Measurements from ENCODE around the gene SGMS2. TPM values are rescaled to one million over a fixed set of nuclear protein-coding genes. Genes with fewer than 3 reads are reported as not detected.

The SGMS2 gene
- total RNA-seq, 4 donors from 2014 or later = 46.5 to 224 (median 120) TPM

DNA sequence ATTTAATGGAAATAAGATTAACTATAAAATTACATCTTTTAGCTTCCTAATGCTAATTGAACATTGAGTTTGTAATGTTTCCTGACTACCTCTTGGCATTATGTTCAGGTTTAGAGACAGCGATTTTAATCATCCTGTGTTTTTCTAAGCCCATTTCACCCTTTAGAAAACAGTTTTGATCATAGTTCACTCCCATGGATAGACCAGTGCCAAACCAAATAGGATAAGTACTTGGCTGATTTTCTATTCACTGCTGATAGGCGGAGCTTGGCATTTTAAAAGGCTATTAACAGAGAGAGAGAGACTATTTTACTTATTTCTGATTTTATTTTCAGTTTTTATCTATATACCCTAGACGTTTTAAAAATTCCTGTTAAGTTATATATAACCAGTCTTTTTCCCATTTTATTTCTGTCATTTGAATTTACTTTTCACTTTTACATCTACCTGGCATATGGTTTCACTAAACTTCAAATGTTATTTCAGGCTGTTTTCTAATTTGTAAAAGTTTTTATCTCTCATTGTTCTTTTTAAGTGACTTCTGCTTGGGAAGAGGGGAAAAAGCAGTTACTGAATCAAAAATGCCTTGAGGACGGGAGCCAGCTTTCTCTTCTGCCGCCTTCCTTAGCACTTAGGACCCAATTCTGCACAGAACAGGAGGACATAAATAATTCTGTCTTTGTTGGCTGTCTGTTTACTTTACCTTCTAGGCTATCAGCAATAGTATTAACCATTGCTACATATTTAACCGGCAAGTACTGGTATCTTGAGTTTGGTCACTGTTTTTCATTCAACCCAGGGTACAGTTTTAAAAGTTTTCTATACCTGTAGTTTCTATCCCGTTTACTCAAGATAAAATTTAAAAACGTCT is 46.4 kb downstream of the SGMS2 start:
- Histone ChIP-seq H3K4me1 (peaks cover 0 to 8% of the 10 kb centered on the region in 2 donors), H3K27me3 (no peaks in the 10 kb centered on the region), H3K36me3 (no peaks in the 10 kb centered on the region), H3K4me3 (replicated peaks in 1 of 3) (no peak overlapping the region), H3K9me3 (no peaks in the 10 kb centered on the region), H3K27ac (no peak overlapping the region)
- WGBS, 2 donors = 53 to 64% methylated on average over 8 of the region's 8 CpGs
- no peak for TF ChIP-seq POLR2A (IDR thresholded peaks at IDR 0.05)
- TF ChIP-seq, protein P1, sequence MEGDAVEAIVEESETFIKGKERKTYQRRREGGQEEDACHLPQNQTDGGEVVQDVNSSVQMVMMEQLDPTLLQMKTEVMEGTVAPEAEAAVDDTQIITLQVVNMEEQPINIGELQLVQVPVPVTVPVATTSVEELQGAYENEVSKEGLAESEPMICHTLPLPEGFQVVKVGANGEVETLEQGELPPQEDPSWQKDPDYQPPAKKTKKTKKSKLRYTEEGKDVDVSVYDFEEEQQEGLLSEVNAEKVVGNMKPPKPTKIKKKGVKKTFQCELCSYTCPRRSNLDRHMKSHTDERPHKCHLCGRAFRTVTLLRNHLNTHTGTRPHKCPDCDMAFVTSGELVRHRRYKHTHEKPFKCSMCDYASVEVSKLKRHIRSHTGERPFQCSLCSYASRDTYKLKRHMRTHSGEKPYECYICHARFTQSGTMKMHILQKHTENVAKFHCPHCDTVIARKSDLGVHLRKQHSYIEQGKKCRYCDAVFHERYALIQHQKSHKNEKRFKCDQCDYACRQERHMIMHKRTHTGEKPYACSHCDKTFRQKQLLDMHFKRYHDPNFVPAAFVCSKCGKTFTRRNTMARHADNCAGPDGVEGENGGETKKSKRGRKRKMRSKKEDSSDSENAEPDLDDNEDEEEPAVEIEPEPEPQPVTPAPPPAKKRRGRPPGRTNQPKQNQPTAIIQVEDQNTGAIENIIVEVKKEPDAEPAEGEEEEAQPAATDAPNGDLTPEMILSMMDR (IDR thresholded peaks at IDR 0.05) = no peak
- intact Hi-C loops (cut with DNase I) = no loop called here
- DNase-seq = no peak

GRCh38 chr4:107874024-107874423 is 49.3 kb downstream of the SGMS2 start:
- Histone ChIP-seq H3K36me3 (no peaks in the 10 kb centered on the region), H3K27me3 (no peaks in the 10 kb centered on the region), H3K4me1 (peaks cover 0 to 8% of the 10 kb centered on the region in 2 donors), H3K4me3 (replicated peaks in 1 of 3) (no peak overlapping the region), H3K27ac (no peak overlapping the region), H3K9me3 (no peaks in the 10 kb centered on the region)
- intact Hi-C loops (cut with DNase I) = no loop called here
- TF ChIP-seq, protein P1 (IDR thresholded peaks at IDR 0.05) = no peak
- TF ChIP-seq POLR2A (IDR thresholded peaks at IDR 0.05) = no peak
- DNase-seq = no peak
- WGBS, 2 donors = 93 to 98% methylated on average over 3 of the region's 3 CpGs

DNA sequence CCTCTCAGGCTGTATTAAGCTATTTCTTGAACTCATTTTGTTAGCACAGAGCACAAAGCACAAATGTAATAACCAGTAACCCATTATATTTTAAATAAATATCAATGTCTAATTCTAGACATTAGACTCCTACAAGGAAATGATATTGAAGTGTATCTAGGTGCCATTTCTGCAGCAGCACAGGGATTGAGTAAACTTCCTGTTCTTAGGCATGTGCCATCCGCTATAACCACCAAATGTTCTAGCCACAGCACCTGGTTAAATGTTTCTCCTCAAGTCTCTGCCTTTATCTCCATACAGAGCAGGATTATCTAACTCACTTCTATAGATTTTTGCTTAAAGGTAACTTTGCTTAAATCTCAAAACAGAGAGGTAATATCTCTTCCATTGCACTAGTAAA is 51.4 kb downstream of the SGMS2 start:
- peaks cover 0 to 4% of the 10 kb centered on the region in 2 donors for H3K4me1 ChIP-seq
- DNase-seq = no peak
- TF ChIP-seq, protein P1 (IDR thresholded peaks at IDR 0.05) = no peak
- TF ChIP-seq POLR2A (IDR thresholded peaks at IDR 0.05) = no peak
- H3K4me3 ChIP-seq (replicated peaks in 1 of 3) = no peak overlapping the region
- H3K9me3 ChIP-seq = no peaks in the 10 kb centered on the region
- intact Hi-C loops (cut with DNase I) = no loop called here
- no peak overlapping the region for H3K27ac ChIP-seq
- WGBS, 2 donors = 88 to 91% methylated on average over 1 of the region's 1 CpG
- no peaks in the 10 kb centered on the region for H3K27me3 ChIP-seq
- H3K36me3 ChIP-seq = no peaks in the 10 kb centered on the region

- no peaks in the 10 kb centered on the region for H3K9me3 ChIP-seq
- intact Hi-C loops (cut with DNase I) = no loop called here
- H3K4me1 ChIP-seq = no peaks in the 10 kb centered on the region
- DNase-seq = no peak
- H3K36me3 ChIP-seq = no peaks in the 10 kb centered on the region
- H3K4me3 ChIP-seq (replicated peaks in 1 of 3) = no peak overlapping the region
- TF ChIP-seq, protein P1 (IDR thresholded peaks at IDR 0.05) = no peak
- TF ChIP-seq POLR2A (IDR thresholded peaks at IDR 0.05) = no peak
- no peak overlapping the region for H3K27ac ChIP-seq
- WGBS, 2 donors = 61 to 63% methylated on average over 3 of the region's 3 CpGs
- no peaks in the 10 kb centered on the region for H3K27me3 ChIP-seq
Measured at GRCh38 chr4:107877361-107877760, 52.6 kb downstream of the SGMS2 start.

- TF ChIP-seq, protein P1 (IDR thresholded peaks at IDR 0.05) = no peak
- no peak for TF ChIP-seq POLR2A (IDR thresholded peaks at IDR 0.05)
- Histone ChIP-seq H3K27me3 (no peaks in the 10 kb centered on the region), H3K27ac (no peak overlapping the region), H3K36me3 (no peaks in the 10 kb centered on the region), H3K4me1 (no peaks in the 10 kb centered on the region), H3K4me3 (replicated peaks in 1 of 3) (no peak overlapping the region), H3K9me3 (no peaks in the 10 kb centered on the region)
- no peak for DNase-seq
- intact Hi-C loops (cut with DNase I) = no loop called here
Measured at GRCh38 chr4:107885865-107886264, 61.1 kb downstream of the SGMS2 start.
